HG02642 (cell line): ENCODE data around the gene ANKRD36C.
"Not testable (repeated sequence)": the region's sequence is repeated elsewhere in the genome, so short reads cannot be mapped to it uniquely, and the experiment has no call there.

Experiments used
- ATAC-seq: cut with Tn5 transposase; IDR thresholded peaks from one replicate; pipeline ENCODE4 v1.9.1; 2021; ENCODE audit warnings: mild to moderate bottlenecking; ENCODE audit not compliant: unreplicated experiment, poor library complexity

ANKRD36C gene

DNA sequence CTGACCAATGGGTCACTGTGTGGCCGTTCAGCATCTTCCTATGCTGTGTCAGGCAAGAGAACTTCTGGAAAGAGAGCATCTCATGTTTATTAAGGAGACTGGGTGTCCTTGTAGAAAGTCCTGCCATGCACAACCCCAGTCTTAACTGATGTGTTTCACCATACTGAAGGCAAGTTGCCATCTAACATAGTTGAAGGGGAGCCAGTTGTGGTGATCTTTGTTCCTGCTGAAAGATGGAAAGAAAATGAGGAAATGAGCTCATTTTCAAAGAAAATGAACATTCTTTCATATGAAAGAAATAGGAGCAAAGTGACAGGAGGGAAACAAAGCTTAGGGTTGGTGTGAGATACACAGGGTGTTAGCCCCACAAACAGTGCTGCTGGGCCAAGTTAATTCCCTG, 178.3 kb downstream of the ANKRD36C start:
- not testable (repeated sequence) for ATAC-seq

DNA sequence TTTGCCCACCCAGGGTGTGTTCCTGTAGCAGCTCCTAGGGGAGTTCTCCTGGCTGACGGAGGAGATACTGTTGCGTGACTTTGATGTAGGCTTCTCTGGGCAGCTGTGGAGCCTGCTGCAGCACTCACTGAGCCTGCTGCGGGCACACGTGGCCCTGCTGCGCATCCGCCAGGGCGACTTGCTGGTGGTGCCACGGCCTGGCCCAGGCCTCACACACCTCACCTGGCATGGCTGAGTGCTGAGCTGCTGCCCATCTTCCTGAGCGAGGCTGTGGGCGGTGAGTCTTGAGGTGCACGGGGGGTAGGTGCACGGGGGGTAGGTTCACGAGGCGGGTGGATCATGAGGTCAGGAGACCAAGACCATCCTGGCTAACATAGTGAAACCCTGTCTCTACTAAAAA, 191.7 kb downstream of the ANKRD36C start:
- ATAC-seq = no peak

DNA sequence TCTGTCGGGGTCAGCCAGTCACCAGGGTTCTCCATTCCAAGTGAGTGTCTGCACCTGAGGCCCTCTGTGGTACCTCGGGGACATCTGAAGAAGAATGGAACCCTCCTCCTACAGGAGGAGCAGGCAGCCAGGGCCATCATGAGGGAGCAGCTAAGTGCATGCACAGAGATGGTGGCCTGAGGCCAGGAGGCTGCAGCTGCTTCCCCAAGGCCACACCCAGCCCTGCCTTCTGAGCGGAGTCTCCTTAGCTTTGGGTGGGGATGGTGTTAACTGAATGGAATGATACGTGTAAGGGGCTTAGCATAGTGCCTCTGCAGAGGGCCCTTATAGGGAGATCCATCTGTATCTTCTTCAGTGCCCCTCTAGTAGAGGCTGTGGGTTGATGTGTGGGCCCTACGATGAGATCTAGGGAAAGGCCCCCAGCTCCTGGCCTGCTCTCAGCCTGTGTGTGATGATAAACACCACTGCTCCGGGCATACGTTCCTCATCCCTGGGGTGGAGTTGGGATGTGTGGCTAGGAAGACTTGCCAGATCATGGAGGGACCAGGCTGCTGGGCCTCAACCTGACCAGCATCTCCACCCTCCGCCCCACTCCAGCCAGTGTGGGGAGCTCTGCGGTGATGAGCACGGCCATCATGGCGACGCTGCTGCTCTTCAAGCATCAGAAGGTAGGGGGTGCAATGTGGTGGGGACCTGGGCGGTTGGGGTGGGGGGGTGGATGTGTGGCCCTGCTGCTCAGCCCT, 192.3 kb downstream of the ANKRD36C start:
- ATAC-seq = not testable (repeated sequence)

DNA sequence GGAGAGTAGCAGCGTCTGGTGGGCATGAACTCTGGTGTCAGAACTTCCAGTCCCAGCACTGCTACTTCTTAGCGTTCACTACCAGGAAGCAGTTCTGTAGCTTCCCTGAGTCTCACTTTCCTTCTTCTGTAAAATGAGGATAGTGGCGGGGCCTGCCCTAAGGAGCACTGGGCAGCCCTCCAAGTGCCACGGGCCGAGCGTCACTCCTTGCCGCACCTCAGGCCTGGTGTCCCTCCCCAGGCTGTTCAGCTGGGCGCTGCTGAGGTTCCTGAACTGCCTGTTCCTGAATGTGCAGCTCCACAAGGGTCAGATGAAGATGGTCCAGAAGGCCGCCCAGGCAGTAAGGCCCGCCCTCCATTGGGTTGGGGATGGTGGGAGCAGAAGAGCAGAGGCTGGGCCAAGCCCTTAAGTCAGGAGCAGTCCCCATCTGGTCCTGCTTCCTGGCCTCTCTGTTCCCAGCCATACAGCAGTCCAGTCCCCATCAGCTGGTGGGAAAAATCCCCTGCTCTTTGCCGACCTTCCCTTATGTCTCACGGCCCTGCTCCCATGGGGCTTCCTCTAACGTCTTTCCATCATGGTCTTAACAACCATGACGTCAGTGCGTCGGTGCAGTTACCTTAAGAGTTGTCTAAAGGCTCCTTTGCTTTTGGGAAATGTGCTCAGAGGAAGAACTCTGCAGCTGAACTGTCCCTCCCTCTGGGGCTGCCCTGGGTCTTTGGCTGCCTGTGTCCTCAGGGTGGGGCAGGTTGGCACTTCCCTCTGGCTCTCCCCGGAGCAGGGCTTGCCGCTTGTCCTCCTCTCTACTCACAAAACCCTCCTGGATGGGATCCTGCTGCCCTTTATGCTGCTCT, 195.2 kb downstream of the ANKRD36C start:
- ATAC-seq = not testable (repeated sequence)

DNA sequence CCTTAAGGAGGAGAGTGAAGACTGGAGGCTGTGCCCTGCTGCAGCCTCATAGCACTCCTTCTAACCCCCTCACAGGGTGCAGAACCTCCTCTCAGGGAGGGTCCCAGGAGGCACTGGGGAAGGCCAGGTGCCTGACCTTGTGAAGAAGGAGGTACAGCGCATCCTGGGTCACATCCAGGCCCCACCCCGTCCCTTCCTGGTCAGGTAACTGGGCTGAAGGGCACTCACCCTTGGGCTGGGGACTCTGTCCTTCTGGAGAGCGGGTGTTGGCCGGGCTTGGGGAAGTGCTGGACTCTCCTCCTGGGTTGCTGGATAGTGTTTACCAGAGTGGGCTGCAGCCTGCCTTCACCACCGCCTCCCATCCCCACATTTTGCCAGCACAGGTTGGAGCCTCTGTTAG, 197.7 kb downstream of the ANKRD36C start:
- ATAC-seq = not testable (repeated sequence)

DNA sequence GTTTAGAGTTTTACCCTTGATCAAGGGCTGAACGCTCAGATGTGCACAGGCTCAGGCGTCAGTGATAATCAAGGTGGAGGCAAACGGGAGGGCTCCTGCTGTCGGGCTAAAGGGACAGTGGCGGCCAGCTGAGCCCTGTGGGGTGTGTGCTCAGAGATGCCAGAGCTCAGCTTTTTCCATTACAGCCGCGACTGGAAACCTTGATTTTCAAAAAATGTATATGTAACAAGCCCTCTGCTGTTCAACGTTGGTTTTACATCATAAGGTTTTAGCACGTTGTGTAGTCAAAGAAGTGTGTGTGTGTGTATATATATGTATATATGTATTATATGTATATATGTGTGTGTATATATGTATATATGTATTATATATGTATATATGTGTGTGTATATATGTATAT, 201.4 kb downstream of the ANKRD36C start:
- ATAC-seq = not testable (repeated sequence)

DNA sequence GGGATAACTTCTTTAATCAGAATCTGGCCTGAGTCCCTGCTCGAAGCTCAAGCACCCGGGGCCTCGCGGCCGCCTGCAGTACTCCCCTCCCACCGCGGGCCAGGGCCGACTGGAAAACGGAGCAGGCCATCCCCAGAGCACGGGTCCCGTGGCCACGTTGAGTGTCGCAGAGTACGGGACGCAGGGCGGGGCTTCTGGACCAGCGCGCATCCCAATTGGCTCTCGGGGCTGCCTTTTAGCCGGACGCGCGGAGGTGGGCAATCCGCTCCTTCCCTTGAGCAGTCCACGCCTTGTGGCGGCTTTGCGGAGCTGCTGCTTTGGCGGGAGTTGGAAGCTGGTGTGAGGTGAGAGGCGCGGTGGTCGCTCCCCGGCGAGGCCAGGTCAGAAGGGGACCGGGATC, 202.2 kb downstream of the ANKRD36C start:
- ATAC-seq = not testable (repeated sequence)

DNA sequence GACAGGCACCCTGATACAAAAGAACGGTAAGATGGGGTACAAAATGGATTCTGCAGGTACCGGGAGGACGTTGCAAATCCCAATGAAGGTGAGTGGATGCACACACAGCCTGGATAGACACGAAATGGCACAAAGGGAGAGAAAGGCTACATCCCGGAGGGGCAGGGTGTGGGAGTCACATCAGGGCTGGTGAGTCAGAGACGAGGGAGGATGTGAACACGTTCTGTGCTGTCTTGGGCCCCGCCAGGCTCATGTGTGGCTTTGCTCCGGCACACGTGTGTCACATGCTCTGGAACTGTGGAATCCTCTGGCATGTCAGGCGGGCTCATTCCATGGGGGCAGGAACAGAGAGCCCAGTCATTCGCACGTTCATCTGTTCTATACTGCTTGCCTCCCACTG, 203.0 kb downstream of the ANKRD36C start:
- ATAC-seq = not testable (repeated sequence)
